Brain microvascular endothelial cell (primary cell): Measurements from ENCODE around the gene KCNS1.

Experiments
- DNase-seq: peaks from one replicate; pipeline ENCODE4 v3.0.0-alpha.2; 2020
- H3K27ac ChIP-seq: fragments of 250-450 bp; sonication (Bioruptor Pico); 2 replicates; pipeline ENCODE4 v1.5.1; 2020; ENCODE audit warnings: mild to moderate bottlenecking, moderate library complexity
- H3K27me3 ChIP-seq: fragments of 250-450 bp; sonication (Bioruptor Pico); replicated peaks from 2 replicates; pipeline ENCODE4 v1.5.1; 2020; ENCODE audit warnings: mild to moderate bottlenecking
- H3K36me3 ChIP-seq: fragments of 250-450 bp; sonication (Bioruptor Pico); replicated peaks from 2 replicates; pipeline ENCODE4 v1.5.1; 2020; ENCODE audit warnings: mild to moderate bottlenecking
- H3K4me3 ChIP-seq: 2 replicates; pipeline ENCODE4 v1.5.1; 2011; ENCODE audit warnings: low read depth, mild to moderate bottlenecking, control low read depth, low read length, moderate library complexity
- CTCF ChIP-seq: IDR thresholded peaks from 2 replicates; pipeline ENCODE4 v1.5.1; 2011; ENCODE audit warnings: low read depth, mild to moderate bottlenecking, moderate library complexity, low read length, control low read depth, inconsistent platforms; ENCODE audit errors: missing control alignments
- in situ Hi-C: cut with HindIII; loops from 2 replicates; pipeline ENCODE4 v1.10.0; 2017; ENCODE audit warnings: low sequenced_read_pairs, low pct_ligation_motif_present

KCNS1 gene

GRCh38 chr20:45111799-45112471 is 11.0 kb upstream of the KCNS1 start:
- no peak overlapping the region for H3K4me3 ChIP-seq
- no peaks in the 10 kb centered on the region for H3K36me3 ChIP-seq
- in situ Hi-C loops, result no loop called here
- DNase-seq, result no peak
- TF ChIP-seq CTCF, result peak; percentile 69
- H3K27me3 ChIP-seq, result no peaks in the 10 kb centered on the region
- no peak overlapping the region for H3K27ac ChIP-seq

GRCh38 chr20:45111285-45111684 is 10.4 kb upstream of the KCNS1 start:
- H3K27ac ChIP-seq, result no peak overlapping the region
- TF ChIP-seq CTCF, result no peak
- H3K36me3 ChIP-seq, result no peaks in the 10 kb centered on the region
- in situ Hi-C loops, result no loop called here
- H3K27me3 ChIP-seq, result no peaks in the 10 kb centered on the region
- DNase-seq, result no peak
- no peak overlapping the region for H3K4me3 ChIP-seq

GRCh38 chr20:45110301-45110700 is 9.4 kb upstream of the KCNS1 start:
- H3K27me3 ChIP-seq, result no peaks in the 10 kb centered on the region
- no peaks in the 10 kb centered on the region for H3K36me3 ChIP-seq
- in situ Hi-C loops, result no loop called here
- no peak overlapping the region for H3K27ac ChIP-seq
- no peak for DNase-seq
- TF ChIP-seq CTCF, result no peak
- H3K4me3 ChIP-seq, result no peak overlapping the region

GRCh38 chr20:45109634-45110033 is 8.7 kb upstream of the KCNS1 start:
- Histone ChIP-seq H3K4me3 (no peak overlapping the region), H3K36me3 (no peaks in the 10 kb centered on the region), H3K27me3 (no peaks in the 10 kb centered on the region), H3K27ac (no peak overlapping the region)
- in situ Hi-C loops, result no loop called here
- no peak for TF ChIP-seq CTCF
- no peak for DNase-seq

- Histone ChIP-seq H3K27me3 (no peaks in the 10 kb centered on the region), H3K36me3 (no peaks in the 10 kb centered on the region), H3K27ac (no peak overlapping the region), H3K4me3 (no peak overlapping the region)
- in situ Hi-C loops, result no loop called here
- TF ChIP-seq CTCF, result no peak
- DNase-seq, result no peak
Observed at GRCh38 chr20:45105317-45105716, 4.4 kb upstream of the KCNS1 start.

GRCh38 chr20:45104786-45105185 is 3.9 kb upstream of the KCNS1 start:
- H3K36me3 ChIP-seq, result no peaks in the 10 kb centered on the region
- no peaks in the 10 kb centered on the region for H3K27me3 ChIP-seq
- no peak overlapping the region for H3K27ac ChIP-seq
- no peak for TF ChIP-seq CTCF
- H3K4me3 ChIP-seq, result no peak overlapping the region
- in situ Hi-C loops, result no loop called here
- DNase-seq, result peak; percentile 63
